ENCODE results near the gene TANC1. TPM values are rescaled to one million over a fixed set of nuclear protein-coding genes. Genes with fewer than 3 reads are reported as not detected.
"Not testable (repeated sequence)": the region's sequence is repeated elsewhere in the genome, so short reads cannot be mapped to it uniquely, and the experiment has no call there.

The TANC1 gene
- total RNA-seq, 3 donors from 2014 or later: 0.33 to 0.40 (median 0.34) TPM

- no peaks in the 10 kb centered on the region for H3K9me3 Mint-ChIP-seq
- no peaks in the 10 kb centered on the region for H3K27me3 Mint-ChIP-seq (ENCODE audit: low read depth)
- no peak overlapping the region for H3K4me3 Mint-ChIP-seq
- ATAC-seq (no peak), DNase-seq (no peak)
- peaks cover 9% of the 10 kb centered on the region for H3K4me1 Mint-ChIP-seq (ENCODE audit: low read depth)
- no peaks in the 10 kb centered on the region for H3K36me3 Mint-ChIP-seq (ENCODE audit: insufficient read depth)
Observed at GRCh38 chr2:159133797-159134196, 165.4 kb downstream of the TANC1 start.

GRCh38 chr2:159134979-159135378 is 166.5 kb downstream of the TANC1 start:
- DNase-seq (no peak), ATAC-seq (no peak)
- H3K4me3 Mint-ChIP-seq: no peak overlapping the region

GRCh38 chr2:159136391-159136790 is 168.0 kb downstream of the TANC1 start:
- Mint-ChIP-seq H3K9me3 (no peaks in the 10 kb centered on the region), H3K4me1 (ENCODE audit: low read depth) (peaks cover 3% of the 10 kb centered on the region)

More at GRCh38 chr2:159134979-159135378, 166.5 kb downstream of the TANC1 start:
- Mint-ChIP-seq H3K9me3 (no peaks in the 10 kb centered on the region), H3K36me3 (ENCODE audit: insufficient read depth) (no peaks in the 10 kb centered on the region), H3K27me3 (ENCODE audit: low read depth) (no peaks in the 10 kb centered on the region), H3K4me1 (ENCODE audit: low read depth) (peaks cover 5% of the 10 kb centered on the region)

GRCh38 chr2:159137511-159138241 is 169.2 kb downstream of the TANC1 start:
- ATAC-seq: no peak
- no peaks in the 10 kb centered on the region for H3K4me1 Mint-ChIP-seq (ENCODE audit: low read depth)
- peaks cover 4% of the 10 kb centered on the region for H3K27me3 Mint-ChIP-seq (ENCODE audit: low read depth)
- H3K4me3 Mint-ChIP-seq: no peak overlapping the region
- no peaks in the 10 kb centered on the region for H3K9me3 Mint-ChIP-seq
- no peak for DNase-seq
- H3K36me3 Mint-ChIP-seq (ENCODE audit: insufficient read depth): no peaks in the 10 kb centered on the region

More at GRCh38 chr2:159136391-159136790, 168.0 kb downstream of the TANC1 start:
- no peaks in the 10 kb centered on the region for H3K27me3 Mint-ChIP-seq (ENCODE audit: low read depth)
- no peak overlapping the region for H3K4me3 Mint-ChIP-seq
- no peak for ATAC-seq
- no peaks in the 10 kb centered on the region for H3K36me3 Mint-ChIP-seq (ENCODE audit: insufficient read depth)
- DNase-seq: no peak

- Mint-ChIP-seq H3K27me3 (ENCODE audit: low read depth) (peaks cover 4% of the 10 kb centered on the region), H3K36me3 (ENCODE audit: insufficient read depth) (no peaks in the 10 kb centered on the region), H3K4me3 (no peak overlapping the region), H3K4me1 (ENCODE audit: low read depth) (no peaks in the 10 kb centered on the region), H3K9me3 (no peaks in the 10 kb centered on the region)
- DNase-seq: no peak
- ATAC-seq: no peak
Observed at GRCh38 chr2:159138642-159139182, 170.3 kb downstream of the TANC1 start.

- no peaks in the 10 kb centered on the region for H3K4me1 Mint-ChIP-seq (ENCODE audit: low read depth)
- ATAC-seq (no peak), DNase-seq (no peak)
- H3K4me3 Mint-ChIP-seq: no peak overlapping the region
- H3K36me3 Mint-ChIP-seq (ENCODE audit: insufficient read depth): no peaks in the 10 kb centered on the region
- peaks cover 4% of the 10 kb centered on the region for H3K27me3 Mint-ChIP-seq (ENCODE audit: low read depth)
- H3K9me3 Mint-ChIP-seq: no peaks in the 10 kb centered on the region
Observed at GRCh38 chr2:159139216-159139933, 170.9 kb downstream of the TANC1 start.

GRCh38 chr2:159140070-159140769 is 171.8 kb downstream of the TANC1 start:
- no peak for ATAC-seq

GRCh38 chr2:159140821-159141220 is 172.4 kb downstream of the TANC1 start:
- H3K4me1 Mint-ChIP-seq (ENCODE audit: low read depth); ATAC-seq; H3K36me3 Mint-ChIP-seq (ENCODE audit: insufficient read depth); H3K4me3 Mint-ChIP-seq; H3K9me3 Mint-ChIP-seq; H3K27me3 Mint-ChIP-seq (ENCODE audit: low read depth); DNase-seq: not testable (repeated sequence)

More at GRCh38 chr2:159140070-159140769, 171.8 kb downstream of the TANC1 start:
- H3K4me1 Mint-ChIP-seq (ENCODE audit: low read depth): peaks cover 3% of the 10 kb centered on the region
- DNase-seq: no peak
- no peak overlapping the region for H3K4me3 Mint-ChIP-seq
- H3K27me3 Mint-ChIP-seq (ENCODE audit: low read depth): peaks cover 4% of the 10 kb centered on the region
- H3K36me3 Mint-ChIP-seq (ENCODE audit: insufficient read depth): no peaks in the 10 kb centered on the region
- H3K9me3 Mint-ChIP-seq: no peaks in the 10 kb centered on the region

- no peak for DNase-seq
- Mint-ChIP-seq H3K36me3 (ENCODE audit: insufficient read depth) (no peaks in the 10 kb centered on the region), H3K9me3 (no peaks in the 10 kb centered on the region), H3K4me3 (peak overlapping the region; percentile 25), H3K27me3 (ENCODE audit: low read depth) (peaks cover 4% of the 10 kb centered on the region), H3K4me1 (ENCODE audit: low read depth) (peaks cover 11% of the 10 kb centered on the region)
- peak in 1 of 2 donors; percentile 46 for ATAC-seq
Observed at GRCh38 chr2:159144776-159145614, 176.6 kb downstream of the TANC1 start.

GRCh38 chr2:159145745-159146354 is 177.4 kb downstream of the TANC1 start:
- ATAC-seq: no peak
- Mint-ChIP-seq H3K27me3 (ENCODE audit: low read depth) (peaks cover 4% of the 10 kb centered on the region), H3K4me1 (ENCODE audit: low read depth) (peaks cover 11% of the 10 kb centered on the region), H3K9me3 (no peaks in the 10 kb centered on the region), H3K36me3 (ENCODE audit: insufficient read depth) (no peaks in the 10 kb centered on the region), H3K4me3 (no peak overlapping the region)
- DNase-seq: no peak

- Mint-ChIP-seq H3K9me3 (no peaks in the 10 kb centered on the region), H3K4me3 (no peak overlapping the region), H3K4me1 (ENCODE audit: low read depth) (peaks cover 11% of the 10 kb centered on the region), H3K36me3 (ENCODE audit: insufficient read depth) (no peaks in the 10 kb centered on the region), H3K27me3 (ENCODE audit: low read depth) (no peaks in the 10 kb centered on the region)
- ATAC-seq (peak in 1 of 2 donors; percentile 63), DNase-seq (no peak)
Observed at GRCh38 chr2:159146996-159147666, 178.7 kb downstream of the TANC1 start.

GRCh38 chr2:159147690-159148089 is 179.2 kb downstream of the TANC1 start:
- Mint-ChIP-seq H3K27me3 (ENCODE audit: low read depth) (no peaks in the 10 kb centered on the region), H3K36me3 (ENCODE audit: insufficient read depth) (no peaks in the 10 kb centered on the region), H3K9me3 (no peaks in the 10 kb centered on the region), H3K4me3 (no peak overlapping the region), H3K4me1 (ENCODE audit: low read depth) (peaks cover 11% of the 10 kb centered on the region)
- DNase-seq (no peak), ATAC-seq (no peak)

- no peak for ATAC-seq
- Mint-ChIP-seq H3K27me3 (ENCODE audit: low read depth) (peaks cover 6% of the 10 kb centered on the region), H3K4me1 (ENCODE audit: low read depth) (peaks cover 21% of the 10 kb centered on the region)
Observed at GRCh38 chr2:159148901-159149300, 180.5 kb downstream of the TANC1 start.

More at GRCh38 chr2:159148901-159149300, 180.5 kb downstream of the TANC1 start:
- no peak for DNase-seq
- Mint-ChIP-seq H3K4me3 (no peak overlapping the region), H3K9me3 (no peaks in the 10 kb centered on the region), H3K36me3 (ENCODE audit: insufficient read depth) (no peaks in the 10 kb centered on the region)
